HL-60 (cell line): ENCODE measurements around the gene TNNI2.

ENCODE experiments used
- POLR2AphosphoS5 ChIP-seq: IDR thresholded peaks from 2 replicates; pipeline ENCODE4 v1.6.1; 2012; ENCODE audit warnings: low read depth
- TF ChIP-seq, protein P1 (sequence below): IDR thresholded peaks from one replicate; pipeline ENCODE4 v1.5.1; 2011; ENCODE audit warnings: low read length, control low read depth, inconsistent platforms; ENCODE audit not compliant: insufficient read depth

- no peak for TF ChIP-seq POLR2AphosphoS5
- TF ChIP-seq, protein P1, sequence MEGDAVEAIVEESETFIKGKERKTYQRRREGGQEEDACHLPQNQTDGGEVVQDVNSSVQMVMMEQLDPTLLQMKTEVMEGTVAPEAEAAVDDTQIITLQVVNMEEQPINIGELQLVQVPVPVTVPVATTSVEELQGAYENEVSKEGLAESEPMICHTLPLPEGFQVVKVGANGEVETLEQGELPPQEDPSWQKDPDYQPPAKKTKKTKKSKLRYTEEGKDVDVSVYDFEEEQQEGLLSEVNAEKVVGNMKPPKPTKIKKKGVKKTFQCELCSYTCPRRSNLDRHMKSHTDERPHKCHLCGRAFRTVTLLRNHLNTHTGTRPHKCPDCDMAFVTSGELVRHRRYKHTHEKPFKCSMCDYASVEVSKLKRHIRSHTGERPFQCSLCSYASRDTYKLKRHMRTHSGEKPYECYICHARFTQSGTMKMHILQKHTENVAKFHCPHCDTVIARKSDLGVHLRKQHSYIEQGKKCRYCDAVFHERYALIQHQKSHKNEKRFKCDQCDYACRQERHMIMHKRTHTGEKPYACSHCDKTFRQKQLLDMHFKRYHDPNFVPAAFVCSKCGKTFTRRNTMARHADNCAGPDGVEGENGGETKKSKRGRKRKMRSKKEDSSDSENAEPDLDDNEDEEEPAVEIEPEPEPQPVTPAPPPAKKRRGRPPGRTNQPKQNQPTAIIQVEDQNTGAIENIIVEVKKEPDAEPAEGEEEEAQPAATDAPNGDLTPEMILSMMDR = no peak
These were observed 18.3 kb downstream of the TNNI2 start for GRCh38 chr11:1857064-1857463.
